Activated T-cell treated with anti-CD3 and anti-CD28 coated beads, Interleukin-2, amount 50 U/mL, for 72 hours (primary cell): ENCODE data around the gene ECI1. TPM values are rescaled to one million over a fixed set of nuclear protein-coding genes. Genes with fewer than 3 reads are reported as not detected.
"Not testable (repeated sequence)": the region's sequence is repeated elsewhere in the genome, so short reads cannot be mapped to it uniquely, and the experiment has no call there.

Experiments
- ATAC-seq, 2 donors: fragments of 150-1000 bp; cut with Tn5 transposase; replicated peaks in 1 of 2; 2 replicates each; pipeline ENCODE4 v1.10.0; 2021; ENCODE audit warnings: moderate library complexity in 2 of 2, mild to moderate bottlenecking in 1 of 2
- DNase-seq, 2 donors: peaks; one replicate each; pipeline ENCODE4 v3.0.0; 2021 to 2022; ENCODE audit warnings: mixed read lengths in 1 of 2
- H3K27ac Mint-ChIP-seq: one replicate; pipeline ENCODE4 v1.8.0; 2022; ENCODE audit warnings: mild to moderate bottlenecking, moderate library complexity, mixed read lengths
- H3K27me3 Mint-ChIP-seq: one replicate; pipeline ENCODE4 v1.8.0; 2022; ENCODE audit warnings: low read depth, mixed read lengths
- H3K36me3 Mint-ChIP-seq, 2 donors: one replicate each; pipeline ENCODE4 v1.8.0; 2022; ENCODE audit warnings: mixed read lengths in 2 of 2, mild to moderate bottlenecking in 1 of 2; ENCODE audit not compliant: insufficient read depth in 2 of 2
- H3K4me1 Mint-ChIP-seq: one replicate; pipeline ENCODE4 v1.8.0; 2022; ENCODE audit warnings: low read depth, mixed read lengths
- H3K4me3 Mint-ChIP-seq, 2 donors: one replicate each; pipeline ENCODE4 v1.8.0; 2022; ENCODE audit warnings: mild to moderate bottlenecking in 2 of 2, mixed read lengths in 2 of 2, moderate library complexity in 2 of 2
- H3K9me3 Mint-ChIP-seq, 2 donors: one replicate each; pipeline ENCODE4 v1.8.0; 2022; ENCODE audit warnings: mixed read lengths in 2 of 2
- total RNA-seq, 2 donors: library from RNA; stranded (reverse); gene quantifications; one replicate each; pipeline ENCODE4 v1.2.3, GENCODE V29; 2022

Gene ECI1
- total RNA-seq, 2 donors from 2014 or later = 101 to 102 TPM

DNA sequence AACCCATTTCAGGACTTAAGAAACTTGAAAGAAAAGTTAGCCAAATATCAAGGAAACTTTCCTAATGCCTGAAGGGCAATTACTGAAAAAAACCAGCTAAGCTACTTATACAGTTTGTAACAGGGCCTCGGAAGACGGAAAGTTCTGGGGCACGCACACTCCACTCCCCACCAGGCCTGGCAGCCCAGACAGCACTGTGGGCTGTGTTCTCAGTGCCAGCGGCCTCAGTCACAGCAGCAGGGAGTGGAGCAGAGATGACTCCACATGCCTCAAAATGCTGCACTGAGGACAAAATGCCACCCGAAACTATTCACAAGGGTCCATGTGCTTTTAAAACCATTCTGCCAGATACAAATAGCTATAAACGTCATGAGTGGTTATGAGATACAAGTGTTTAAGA, 6.3 kb upstream of the ECI1 start:
- Mint-ChIP-seq H3K36me3 (peaks cover 21 to 57% of the 10 kb centered on the region in 2 donors), H3K27ac (no peak overlapping the region), H3K4me3 (no peak overlapping the region)

DNA sequence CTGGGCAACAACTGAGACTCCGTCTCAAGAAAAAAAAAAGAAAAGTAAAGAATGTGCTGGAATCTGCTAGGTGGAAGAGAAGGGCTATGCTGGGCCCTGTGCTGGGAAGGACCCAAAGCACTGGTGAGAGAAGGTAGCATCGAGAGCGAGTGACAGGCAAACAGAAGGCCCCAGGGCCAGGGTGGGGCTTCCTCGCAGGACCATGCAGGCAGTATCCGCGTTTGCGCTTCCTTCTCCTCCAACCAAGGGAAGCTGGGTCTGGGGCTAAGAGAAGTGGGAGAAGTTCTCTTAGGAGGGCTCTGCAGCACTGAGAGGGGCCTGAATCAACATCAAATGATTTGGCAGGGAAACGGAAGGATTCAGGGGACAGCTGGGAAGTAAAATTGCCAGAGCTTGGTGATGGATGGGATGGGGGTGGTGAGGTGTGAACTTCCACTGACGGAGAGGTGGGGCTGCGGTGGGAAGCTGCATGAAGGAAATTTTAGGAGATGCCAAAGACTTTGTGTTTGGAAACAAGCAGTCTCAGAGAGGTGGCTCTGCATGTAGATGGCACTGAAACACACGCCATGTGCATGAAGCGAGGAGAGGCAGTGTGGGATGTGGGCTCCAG, 5.2 kb upstream of the ECI1 start:
- no peak overlapping the region for H3K4me3 Mint-ChIP-seq
- peak overlapping the region; percentile 64 for H3K27ac Mint-ChIP-seq
- no peaks in the 10 kb centered on the region for H3K4me1 Mint-ChIP-seq
- no peaks in the 10 kb centered on the region for H3K27me3 Mint-ChIP-seq
- H3K36me3 Mint-ChIP-seq = peaks cover 12 to 48% of the 10 kb centered on the region in 2 donors
- ATAC-seq = no peak
- no peak for DNase-seq
- no peaks in the 10 kb centered on the region for H3K9me3 Mint-ChIP-seq

More for the DNA sequence above, 6.3 kb upstream of the ECI1 start:
- no peaks in the 10 kb centered on the region for H3K9me3 Mint-ChIP-seq
- H3K4me1 Mint-ChIP-seq = no peaks in the 10 kb centered on the region
- no peaks in the 10 kb centered on the region for H3K27me3 Mint-ChIP-seq
- ATAC-seq = no peak
- no peak for DNase-seq

DNA sequence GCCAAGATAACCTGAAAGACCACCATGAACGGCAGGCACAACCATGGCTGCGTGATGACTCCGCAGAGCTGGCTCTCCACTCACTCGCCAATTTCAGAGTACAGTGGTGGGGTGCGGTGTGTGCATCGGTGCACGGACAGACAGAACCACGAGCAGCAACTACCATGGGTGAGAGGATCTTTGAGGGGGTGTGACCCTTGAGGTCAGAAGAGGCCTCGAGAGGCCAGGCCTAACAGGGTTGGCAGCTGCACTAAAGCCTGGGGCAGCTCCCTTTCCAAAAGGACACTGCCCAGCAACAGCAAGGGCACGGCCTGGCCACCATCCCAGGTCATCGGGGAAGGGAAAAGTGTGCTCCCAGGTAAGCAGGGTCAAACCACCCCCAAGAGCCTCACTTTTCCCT, 1.9 kb upstream of the ECI1 start:
- Mint-ChIP-seq H3K4me3 (no peak overlapping the region), H3K27ac (no peak overlapping the region), H3K4me1 (no peaks in the 10 kb centered on the region), H3K27me3 (no peaks in the 10 kb centered on the region), H3K36me3 (peaks cover 10 to 35% of the 10 kb centered on the region in 2 donors), H3K9me3 (no peaks in the 10 kb centered on the region)
- ATAC-seq (no peak), DNase-seq (no peak)

DNA sequence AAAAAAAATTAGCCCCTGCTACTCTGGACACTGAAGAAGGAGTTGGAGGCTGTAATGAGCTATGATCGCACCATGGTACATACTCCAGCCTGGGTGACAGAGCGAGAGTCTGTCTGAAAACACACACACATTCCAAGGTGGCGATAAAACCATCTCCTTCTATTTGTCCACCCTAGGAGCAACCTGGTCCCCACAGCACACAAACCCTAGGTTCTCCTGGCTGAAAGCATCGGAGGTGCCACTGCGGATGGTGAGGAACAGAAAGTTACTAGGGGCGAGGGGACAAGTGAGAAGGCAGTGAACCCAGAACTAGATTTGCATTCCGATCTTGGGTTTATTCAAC, 1.4 kb upstream of the ECI1 start:
- no peak for ATAC-seq
- Mint-ChIP-seq H3K4me3 (no peak overlapping the region), H3K27ac (no peak overlapping the region), H3K9me3 (no peaks in the 10 kb centered on the region), H3K27me3 (no peaks in the 10 kb centered on the region), H3K36me3 (peaks cover 9 to 31% of the 10 kb centered on the region in 2 donors), H3K4me1 (no peaks in the 10 kb centered on the region)
- no peak for DNase-seq

DNA sequence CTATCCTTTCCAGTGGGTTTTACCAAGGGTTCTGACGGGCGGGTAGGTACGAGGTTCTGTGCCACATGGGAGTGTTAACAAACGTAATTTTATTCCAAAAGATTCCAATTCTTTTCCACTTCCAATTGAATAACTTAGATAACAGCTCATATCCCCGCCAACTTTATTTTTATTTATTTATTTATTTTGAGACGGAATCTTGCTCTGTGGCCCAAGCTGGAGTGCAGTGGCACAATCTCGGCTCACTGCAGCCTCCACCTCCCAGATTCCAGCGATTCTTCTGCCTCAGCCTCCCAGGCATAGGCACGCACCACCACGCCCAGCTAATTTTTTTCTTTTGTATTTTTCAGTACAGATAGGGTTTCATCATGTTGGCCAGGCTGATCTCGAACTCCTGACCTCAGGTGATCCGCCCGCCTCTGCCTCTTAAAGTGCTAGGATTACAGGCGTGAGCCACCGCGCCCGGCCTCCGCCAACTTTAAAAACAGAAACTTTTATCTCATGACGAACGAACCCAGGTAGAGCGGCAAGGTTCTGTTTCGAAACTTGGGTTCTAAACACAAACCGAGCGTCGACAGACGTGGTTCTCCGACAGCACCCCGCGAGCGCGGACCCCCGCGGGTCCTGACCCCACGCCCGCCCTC, 613 bp downstream of the ECI1 start:
- ATAC-seq = peak; percentile 3 to 14
- peak; percentile 47 to 48 for DNase-seq
- Mint-ChIP-seq H3K27ac (peak overlapping the region; percentile 96), H3K9me3 (no peaks in the 10 kb centered on the region), H3K4me3 (peak overlapping the region; percentile 97 to 98), H3K36me3 (peaks cover 3 to 20% of the 10 kb centered on the region in 2 donors), H3K4me1 (no peaks in the 10 kb centered on the region), H3K27me3 (no peaks in the 10 kb centered on the region)

DNA sequence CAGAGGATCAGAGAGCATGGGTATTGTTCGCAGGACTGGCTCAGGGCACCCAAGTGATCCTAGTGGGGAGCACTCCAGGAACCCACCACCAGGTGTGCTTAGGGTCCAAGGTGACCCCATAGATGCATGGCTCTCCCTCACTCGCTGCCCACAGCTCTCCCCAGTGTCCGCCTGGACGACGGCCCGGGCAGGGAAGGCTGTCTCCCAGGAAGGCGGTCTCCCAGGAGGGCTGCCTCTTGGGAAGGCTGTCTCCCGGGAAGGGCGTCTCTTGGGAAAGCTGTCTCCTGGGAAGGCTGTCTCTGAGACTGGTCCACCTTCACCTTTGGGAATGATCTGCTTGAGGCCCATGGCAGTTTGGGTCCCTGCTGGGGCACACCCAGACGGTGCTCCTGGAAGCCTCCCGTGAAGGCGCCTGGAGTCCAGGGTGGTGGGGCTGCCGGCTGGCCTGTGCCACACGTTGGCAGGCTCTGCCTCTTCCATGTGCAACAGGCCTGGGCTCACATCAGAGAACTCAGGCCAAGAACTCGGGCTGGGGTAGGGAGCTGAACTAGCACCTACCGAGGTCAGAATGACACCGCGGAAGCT, 5.0 kb downstream of the ECI1 start:
- Mint-ChIP-seq H3K27me3 (no peaks in the 10 kb centered on the region), H3K36me3 (peaks cover 0 to 6% of the 10 kb centered on the region in 2 donors), H3K9me3 (no peaks in the 10 kb centered on the region), H3K27ac (no peak overlapping the region), H3K4me3 (no peak overlapping the region), H3K4me1 (no peaks in the 10 kb centered on the region)
- DNase-seq = no peak
- ATAC-seq = no peak

DNA sequence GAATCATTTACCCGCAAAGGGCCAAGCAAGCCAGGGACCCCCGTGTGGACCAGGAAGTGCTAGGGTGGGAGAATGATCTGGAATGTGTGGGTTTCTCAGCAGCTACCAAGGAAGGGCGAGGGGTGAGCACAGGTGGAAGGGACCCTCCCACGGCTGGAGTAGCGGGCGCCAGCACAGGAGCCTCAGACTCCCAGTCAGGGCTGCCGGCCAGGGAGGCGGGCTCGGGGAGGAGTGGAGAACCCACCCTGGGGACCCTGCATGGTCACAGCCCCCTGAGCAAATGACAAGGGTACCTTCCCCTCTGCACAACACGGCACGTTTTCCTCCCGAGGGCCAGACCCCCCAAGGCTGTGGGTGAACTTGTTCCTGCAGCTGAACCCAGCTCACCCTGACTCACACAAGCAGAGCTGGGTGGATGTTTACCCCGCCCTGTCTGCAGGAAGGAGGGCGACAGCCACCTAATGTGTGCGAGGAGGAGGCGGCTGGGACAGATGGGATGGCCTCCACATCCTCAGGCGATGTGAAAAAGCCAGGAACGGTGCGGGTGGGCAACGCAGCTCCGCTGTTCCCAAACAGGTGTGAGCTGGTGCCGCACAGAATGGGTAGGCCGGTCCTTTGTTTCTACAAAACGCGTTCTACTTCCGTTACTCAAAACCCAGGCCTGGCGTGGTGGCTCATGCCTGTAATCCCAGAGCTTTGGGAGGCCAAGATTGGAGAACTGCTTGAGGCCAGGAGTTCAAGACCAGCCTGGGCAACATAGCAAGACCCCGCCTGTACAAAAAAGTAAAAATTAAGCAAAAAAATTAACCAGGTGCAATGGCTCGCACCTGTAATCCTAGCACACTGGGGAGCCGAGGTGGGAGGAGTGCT, 6.2 kb downstream of the ECI1 start:
- Mint-ChIP-seq H3K4me1 (no peaks in the 10 kb centered on the region), H3K36me3 (peaks cover 0 to 3% of the 10 kb centered on the region in 2 donors), H3K27me3 (no peaks in the 10 kb centered on the region), H3K27ac (no peak overlapping the region), H3K9me3 (no peaks in the 10 kb centered on the region), H3K4me3 (no peak overlapping the region)
- DNase-seq (no peak), ATAC-seq (peak in 1 of 2 donors; percentile 12)

DNA sequence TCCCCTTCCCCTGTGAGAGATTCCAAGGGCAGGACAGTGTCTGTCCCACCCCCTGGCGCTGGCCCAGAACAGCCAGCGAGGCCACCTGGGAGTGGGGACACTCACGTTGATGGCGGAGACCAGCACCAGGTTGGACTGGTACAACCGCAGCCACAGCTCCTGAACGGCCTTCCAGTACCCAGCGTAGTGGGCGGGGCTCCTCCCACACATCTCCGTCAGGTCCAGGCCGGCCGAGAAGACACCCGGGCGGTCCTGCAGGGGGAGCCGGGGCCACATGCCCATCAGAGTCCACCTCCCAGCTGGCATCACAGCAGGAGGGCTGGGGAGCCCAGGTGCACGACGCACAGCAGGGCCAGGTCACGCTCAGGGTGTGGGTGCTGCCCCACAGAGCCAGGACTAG, 7.1 kb downstream of the ECI1 start:
- no peak for DNase-seq
- no peaks in the 10 kb centered on the region for H3K27me3 Mint-ChIP-seq
- no peak overlapping the region for H3K4me3 Mint-ChIP-seq
- ATAC-seq = peak in 1 of 2 donors; percentile 10
- H3K36me3 Mint-ChIP-seq = peaks cover 0 to 3% of the 10 kb centered on the region in 2 donors
- no peaks in the 10 kb centered on the region for H3K4me1 Mint-ChIP-seq
- H3K9me3 Mint-ChIP-seq = no peaks in the 10 kb centered on the region
- H3K27ac Mint-ChIP-seq = no peak overlapping the region

DNA sequence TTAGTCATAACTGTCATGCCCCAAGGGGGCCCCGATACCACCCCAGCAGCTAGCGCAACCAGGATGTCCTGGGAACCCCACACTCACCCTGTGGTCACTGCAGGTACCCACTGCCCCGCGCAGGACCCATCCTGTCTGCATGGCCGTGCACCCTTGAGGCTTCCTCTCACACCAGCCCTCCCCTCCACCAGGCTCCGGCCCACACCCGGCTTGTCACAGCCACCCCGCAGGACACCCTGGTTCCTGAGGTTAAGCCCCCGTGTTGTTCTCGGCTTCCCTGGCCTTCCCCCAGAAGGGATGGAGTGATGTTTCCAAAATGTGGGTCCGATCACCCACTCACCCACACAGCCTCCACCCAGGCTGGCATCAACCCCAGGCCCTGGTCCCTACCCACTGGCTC, 7.6 kb downstream of the ECI1 start:
- ATAC-seq (no peak), DNase-seq (no peak)
- H3K4me3 Mint-ChIP-seq = no peak overlapping the region
- peaks cover 0 to 1% of the 10 kb centered on the region in 2 donors for H3K36me3 Mint-ChIP-seq
- no peaks in the 10 kb centered on the region for H3K4me1 Mint-ChIP-seq
- H3K9me3 Mint-ChIP-seq = no peaks in the 10 kb centered on the region
- H3K27me3 Mint-ChIP-seq = no peaks in the 10 kb centered on the region
- H3K27ac Mint-ChIP-seq = no peak overlapping the region

DNA sequence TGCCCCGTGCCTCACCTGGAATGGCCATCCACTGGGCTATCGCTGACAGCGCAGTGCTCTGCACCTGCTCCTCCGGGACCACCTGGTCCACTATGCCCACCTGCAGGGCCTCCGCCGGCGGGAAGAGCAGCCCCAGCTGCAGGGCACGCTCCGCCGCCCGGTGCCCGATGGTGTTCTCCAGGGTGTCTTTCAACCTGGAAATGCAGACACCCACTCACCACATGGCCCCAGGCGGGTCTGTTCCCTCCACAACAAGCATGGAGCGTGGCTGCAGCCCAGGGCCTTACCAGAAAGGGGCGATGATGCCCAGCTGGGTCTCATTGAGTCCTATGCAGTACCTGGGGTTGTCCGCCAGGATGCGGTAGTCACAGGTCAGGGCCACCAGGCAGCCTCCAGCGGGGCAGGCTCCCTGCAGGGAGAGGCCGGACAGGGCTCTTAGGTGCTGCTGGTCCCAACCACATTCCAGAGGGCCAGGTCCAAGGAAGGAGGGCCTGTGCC, 8.3 kb downstream of the ECI1 start:
- Mint-ChIP-seq H3K27ac (no peak overlapping the region), H3K36me3 (peaks cover 0 to 1% of the 10 kb centered on the region in 2 donors), H3K4me3 (no peak overlapping the region), H3K27me3 (no peaks in the 10 kb centered on the region), H3K4me1 (no peaks in the 10 kb centered on the region), H3K9me3 (no peaks in the 10 kb centered on the region)
- DNase-seq = no peak
- ATAC-seq = no peak

DNA sequence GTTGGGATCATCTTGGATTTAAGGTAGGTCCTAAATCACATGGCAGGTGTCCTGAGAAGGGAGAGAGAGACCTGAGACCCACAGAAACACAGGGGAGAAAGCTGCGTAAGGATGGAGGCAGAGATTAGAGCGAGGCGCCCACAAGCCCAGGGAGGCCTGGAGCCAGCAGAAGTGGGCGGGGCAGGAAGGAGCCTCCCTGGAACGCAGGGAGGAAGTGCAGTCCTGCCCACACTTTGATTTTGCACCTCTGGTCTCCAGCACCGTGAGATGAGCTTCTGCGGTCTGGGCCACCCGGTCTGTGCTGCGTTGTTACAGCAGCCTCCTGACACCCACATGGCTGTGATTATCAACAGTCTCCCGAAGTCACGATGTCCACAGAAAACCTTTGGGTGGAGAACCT, 8.8 kb downstream of the ECI1 start:
- H3K27me3 Mint-ChIP-seq = no peaks in the 10 kb centered on the region
- DNase-seq = no peak
- no peaks in the 10 kb centered on the region for H3K4me1 Mint-ChIP-seq
- H3K4me3 Mint-ChIP-seq = no peak overlapping the region
- no peaks in the 10 kb centered on the region for H3K9me3 Mint-ChIP-seq
- peak overlapping the region; percentile 24 for H3K27ac Mint-ChIP-seq
- ATAC-seq = no peak
- peaks cover 0 to 1% of the 10 kb centered on the region in 2 donors for H3K36me3 Mint-ChIP-seq

DNA sequence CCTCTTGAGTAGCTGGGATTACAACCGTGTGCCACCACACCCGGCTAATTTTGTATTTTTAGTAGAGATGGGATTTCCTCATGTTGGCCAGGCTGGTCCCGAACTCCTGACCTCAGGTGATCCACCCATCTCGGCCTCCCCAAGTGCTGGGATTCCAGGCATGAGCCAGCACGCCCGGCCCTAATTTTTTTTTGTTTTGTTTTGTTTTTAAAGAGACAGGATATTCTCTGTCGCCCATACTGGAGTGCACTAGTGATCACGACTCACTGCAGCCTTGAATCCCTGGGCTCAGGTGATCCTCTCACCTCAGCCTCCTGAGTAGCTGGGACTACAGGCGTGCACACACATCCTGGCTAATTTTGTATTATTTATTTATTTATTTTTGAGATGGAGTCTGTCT, 11.1 kb downstream of the ECI1 start:
- H3K27me3 Mint-ChIP-seq, ATAC-seq, H3K4me1 Mint-ChIP-seq, H3K4me3 Mint-ChIP-seq, H3K9me3 Mint-ChIP-seq, H3K27ac Mint-ChIP-seq, H3K36me3 Mint-ChIP-seq, DNase-seq: not testable (repeated sequence)
